HFF-Myc (cell line): ENCODE data around the gene TOX2.

Experiments used
- DNase-seq: peaks from one replicate; pipeline ENCODE4 v3.0.0-alpha.2; 2011; ENCODE audit warnings: low read depth; ENCODE audit errors: extremely low read depth
- H3K4me3 ChIP-seq: replicated peaks from 2 replicates; pipeline ENCODE4 v1.5.1; 2011; ENCODE audit warnings: low read depth, mild to moderate bottlenecking, control low read depth, low read length
- TF ChIP-seq, protein P1 (sequence below): IDR thresholded peaks from 2 replicates; pipeline ENCODE4 v1.5.1; 2012; ENCODE audit warnings: mild to moderate bottlenecking, low read depth, low read length, control low read depth; ENCODE audit errors: missing control alignments

TOX2 gene

DNA sequence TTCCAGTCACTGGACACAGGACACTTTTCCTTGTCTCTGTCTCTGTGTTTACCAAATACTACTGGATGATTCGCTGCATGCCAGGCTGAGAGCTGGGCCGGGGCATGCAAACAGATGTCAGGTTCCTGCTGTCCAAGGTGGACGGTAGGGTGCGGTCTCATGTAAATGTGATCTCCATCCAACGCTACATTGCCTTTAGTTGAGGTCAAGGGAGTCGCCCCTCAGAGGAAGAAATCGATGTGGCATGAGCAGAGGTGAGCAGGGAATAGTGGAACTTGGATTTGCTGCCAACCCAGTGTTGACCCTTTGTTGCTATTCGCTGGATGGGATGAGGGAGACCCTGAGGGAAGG lies 9.8 kb upstream of the TOX2 start:
- TF ChIP-seq, protein P1, sequence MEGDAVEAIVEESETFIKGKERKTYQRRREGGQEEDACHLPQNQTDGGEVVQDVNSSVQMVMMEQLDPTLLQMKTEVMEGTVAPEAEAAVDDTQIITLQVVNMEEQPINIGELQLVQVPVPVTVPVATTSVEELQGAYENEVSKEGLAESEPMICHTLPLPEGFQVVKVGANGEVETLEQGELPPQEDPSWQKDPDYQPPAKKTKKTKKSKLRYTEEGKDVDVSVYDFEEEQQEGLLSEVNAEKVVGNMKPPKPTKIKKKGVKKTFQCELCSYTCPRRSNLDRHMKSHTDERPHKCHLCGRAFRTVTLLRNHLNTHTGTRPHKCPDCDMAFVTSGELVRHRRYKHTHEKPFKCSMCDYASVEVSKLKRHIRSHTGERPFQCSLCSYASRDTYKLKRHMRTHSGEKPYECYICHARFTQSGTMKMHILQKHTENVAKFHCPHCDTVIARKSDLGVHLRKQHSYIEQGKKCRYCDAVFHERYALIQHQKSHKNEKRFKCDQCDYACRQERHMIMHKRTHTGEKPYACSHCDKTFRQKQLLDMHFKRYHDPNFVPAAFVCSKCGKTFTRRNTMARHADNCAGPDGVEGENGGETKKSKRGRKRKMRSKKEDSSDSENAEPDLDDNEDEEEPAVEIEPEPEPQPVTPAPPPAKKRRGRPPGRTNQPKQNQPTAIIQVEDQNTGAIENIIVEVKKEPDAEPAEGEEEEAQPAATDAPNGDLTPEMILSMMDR: no peak
- no peak for DNase-seq
- no peak overlapping the region for H3K4me3 ChIP-seq

DNA sequence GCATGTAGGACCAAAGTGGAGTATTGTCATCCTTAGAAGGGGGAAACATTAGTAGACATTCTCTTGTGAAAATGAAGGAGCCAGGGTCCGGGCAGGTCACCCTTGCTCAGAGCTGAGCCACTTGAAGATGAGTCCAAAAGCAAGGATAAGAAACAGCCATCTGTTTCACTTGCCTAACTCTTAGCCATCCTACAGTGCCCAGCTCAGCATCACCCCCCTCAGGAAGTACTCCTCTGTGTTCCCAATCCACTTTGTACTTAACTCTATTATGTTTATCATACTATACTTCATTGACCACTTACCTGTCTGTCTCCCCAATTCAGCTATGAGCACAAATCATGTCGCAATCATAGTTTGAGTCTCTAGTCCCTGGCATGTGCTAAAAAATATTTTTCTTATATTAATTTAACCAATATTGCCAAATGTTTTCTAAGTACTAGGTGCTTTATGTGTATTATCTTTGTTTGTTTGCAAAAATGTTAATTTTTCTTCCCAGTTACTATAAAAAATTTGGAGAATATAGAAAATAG lies 8.1 kb upstream of the TOX2 start:
- no peak overlapping the region for H3K4me3 ChIP-seq
- DNase-seq: no peak
- TF ChIP-seq, protein P1: no peak

DNA sequence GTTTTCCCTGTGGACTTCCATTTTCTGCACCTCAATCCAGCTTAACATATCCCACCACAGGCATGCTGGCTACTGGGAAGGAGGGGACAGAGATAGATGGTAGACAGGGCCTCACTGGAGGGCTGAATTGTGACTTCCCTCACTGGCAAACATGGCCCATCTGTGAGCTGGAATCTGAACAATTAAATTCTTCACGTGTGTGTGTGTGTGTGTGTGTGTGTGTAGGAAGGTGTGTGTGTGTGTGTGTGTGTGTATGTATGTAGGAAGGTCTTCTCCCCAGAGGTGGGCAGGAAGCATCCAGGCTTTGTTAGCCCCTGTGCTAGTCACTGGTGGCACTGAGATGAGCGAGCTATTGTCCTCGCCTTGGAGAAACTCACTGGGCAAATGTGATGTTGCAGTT lies 5.4 kb upstream of the TOX2 start:
- no peak overlapping the region for H3K4me3 ChIP-seq
- TF ChIP-seq, protein P1: no peak
- DNase-seq: no peak

DNA sequence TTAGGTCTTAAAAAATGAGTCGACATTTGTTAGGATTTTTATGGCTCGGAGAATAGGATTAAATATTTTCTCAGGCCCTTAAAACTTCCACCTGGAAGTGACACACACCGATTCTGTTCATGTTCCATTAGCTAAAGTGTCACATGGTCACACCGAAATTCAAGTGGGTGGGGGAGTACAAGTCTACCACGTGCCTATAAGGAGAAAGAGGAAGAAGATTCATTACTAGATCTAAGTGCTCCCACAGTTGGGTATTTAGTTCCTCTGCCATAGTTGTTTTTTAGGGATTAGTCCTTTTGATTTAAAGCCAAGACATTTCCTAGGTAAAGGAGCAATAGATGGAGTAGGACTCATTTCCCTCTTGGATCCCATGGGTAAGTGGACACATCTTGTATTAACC lies 4.9 kb upstream of the TOX2 start:
- no peak overlapping the region for H3K4me3 ChIP-seq
- TF ChIP-seq, protein P1: no peak
- DNase-seq: no peak

DNA sequence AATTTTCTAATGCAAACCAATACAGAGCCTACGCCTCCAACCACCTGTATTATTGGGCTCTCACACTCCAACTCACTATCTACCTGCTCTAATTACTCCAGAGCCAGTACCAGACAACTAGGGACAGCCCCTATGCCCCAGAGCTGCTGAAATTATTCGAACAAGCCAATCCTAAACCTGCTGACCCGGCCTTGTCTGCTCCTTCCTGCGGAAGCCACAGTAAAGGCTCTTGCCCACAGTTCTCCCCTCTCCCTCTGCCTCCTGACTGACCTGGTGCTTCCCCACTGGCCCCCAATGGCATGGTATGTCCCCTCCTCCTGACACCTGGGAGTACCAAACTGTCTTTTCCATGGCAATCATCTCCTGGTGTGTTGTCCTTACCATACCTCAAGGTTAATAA lies 4.1 kb upstream of the TOX2 start:
- H3K4me3 ChIP-seq: no peak overlapping the region
- TF ChIP-seq, protein P1: no peak
- no peak for DNase-seq

DNA sequence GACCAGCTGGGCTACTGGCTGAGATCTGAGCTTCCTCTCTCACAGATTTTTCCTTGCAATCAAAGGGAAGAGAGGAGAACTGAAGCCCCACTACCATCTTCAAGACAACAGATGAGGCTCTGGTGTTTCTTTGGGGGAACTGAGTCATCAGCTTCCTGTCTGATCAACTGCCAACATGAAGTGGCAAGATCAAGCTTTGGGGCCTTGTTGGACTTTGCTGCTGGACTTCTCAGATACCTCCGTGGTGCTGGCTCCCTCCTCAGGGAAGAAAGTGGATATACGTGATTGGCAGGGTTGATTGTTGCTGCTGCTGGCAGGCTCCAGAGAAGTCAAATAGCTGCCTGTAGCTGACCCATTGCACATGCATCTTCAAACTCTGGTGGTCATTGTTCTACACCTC lies 3.6 kb upstream of the TOX2 start:
- no peak overlapping the region for H3K4me3 ChIP-seq
- TF ChIP-seq, protein P1: no peak
- DNase-seq: peak; percentile 26
